ENCODE measurements around the gene BORCS5. TPM values are rescaled to one million over a fixed set of nuclear protein-coding genes. Genes with fewer than 3 reads are reported as not detected.
A peak's percentile ranks its signal among the peaks of the same experiment; 100 is the strongest.

The BORCS5 gene
- polyA plus RNA-seq, 2 of the 4 experiments (the other 2 are of a cell fraction): 5.1 to 10.2 TPM

GRCh38 chr12:12503384-12504078, 146.7 kb downstream of the BORCS5 start:
- Histone ChIP-seq H3K27ac (no peak overlapping the region), H3K4me2 (no peak overlapping the region), H3K4me3 (no peak overlapping the region), H3K4me1 (peaks cover 25% of the 10 kb centered on the region; the same call in 2 of the 3 replicates), H3K9me3 (no peaks in the 10 kb centered on the region)
- DNase-seq (ENCODE audit: low read depth in 1 of 2, low spot score in 1 of 2): no peak
- TF ChIP-seq RAD21 (conservative IDR thresholded peaks at IDR 0.05 in 1 of 2, IDR thresholded peaks at IDR 0.05 in 1 of 2): 0 out of 5 replicates have a peak, but pooled peaks of 1 of the 2 experiments have one; percentile 19
- no peak for TF ChIP-seq MAX (IDR thresholded peaks at IDR 0.05)
- ATAC-seq: no peak
- FAIRE-seq: no peak
- ChIA-PET POLR2A (no interaction called here), CTCF (interaction anchor here (0.9 to 2.1 kb wide), 5 partner anchors 11 to 129 kb away, joined by 3 to 5 read pairs (median 3); no protein-coding TSS in a partner anchor)
- 90% methylated on average over 9 of the region's 9 CpGs for WGBS (ENCODE audit: missing lambda C conversion rate)

GRCh38 chr12:12505544-12506495, 148.9 kb downstream of the BORCS5 start:
- FAIRE-seq (no peak), DNase-seq (ENCODE audit: low read depth in 1 of 2, low spot score in 1 of 2) (no peak), ATAC-seq (no peak)
- ChIA-PET CTCF (interaction anchor here (0.6 to 2.4 kb wide), 4 partner anchors 12 to 40 kb away, joined by 3 to 6 read pairs (median 4); no protein-coding TSS in a partner anchor), POLR2A (no interaction called here)
- Histone ChIP-seq H3K9me3 (no peaks in the 10 kb centered on the region), H3K4me1 (peaks cover 39% of the 10 kb centered on the region), H3K4me3 (no peak overlapping the region), H3K4me2 (no peak overlapping the region), H3K27ac (no peak overlapping the region)
- TF ChIP-seq CBX2 (IDR thresholded peaks at IDR 0.05; ENCODE audit: borderline replicate concordance, low read depth) (no peak), EHF (CRISPR knock-in tag; IDR thresholded peaks at IDR 0.05) (no peak), RNF2 (IDR thresholded peaks at IDR 0.05; ENCODE audit: borderline replicate concordance, low read depth) (no peak), ZFP36 (IDR thresholded peaks at IDR 0.05; ENCODE audit: borderline replicate concordance, partially characterized antibody) (no peak), POLR2A (IDR thresholded peaks at IDR 0.05; ENCODE audit: low read length) (no peak), SREBF2 (IDR thresholded peaks at IDR 0.05) (no peak), HMGXB4 (CRISPR knock-in tag; IDR thresholded peaks at IDR 0.05; ENCODE audit: borderline replicate concordance) (no peak), POLR2AphosphoS2 (conservative IDR thresholded peaks at IDR 0.05; ENCODE audit: low read length) (no peak), JUNB (IDR thresholded peaks at IDR 0.05) (no peak), KDM5A (IDR thresholded peaks at IDR 0.05) (no peak), EHMT2 (IDR thresholded peaks at IDR 0.05; ENCODE audit: low read depth) (no peak)
- WGBS (ENCODE audit: missing lambda C conversion rate): 89% methylated on average over 11 of the region's 11 CpGs

- no peak for FAIRE-seq
- POLR2A ChIA-PET: no interaction called here
Measured at GRCh38 chr12:12506496-12506890, 149.6 kb downstream of the BORCS5 start.

More at GRCh38 chr12:12506496-12506890, 149.6 kb downstream of the BORCS5 start:
- Histone ChIP-seq H3K4me3 (no peak overlapping the region), H3K4me1 (peaks cover 46% of the 10 kb centered on the region), H3K9me3 (no peaks in the 10 kb centered on the region), H3K27ac (no peak overlapping the region), H3K4me2 (no peak overlapping the region)
- no peak for ATAC-seq
- no peak for DNase-seq (ENCODE audit: low read depth in 1 of 2, low spot score in 1 of 2)
- CTCF ChIA-PET: interaction anchor here (1.1 to 2.4 kb wide), 2 partner anchors 30 to 32 kb away, joined by 4 to 6 read pairs; no protein-coding TSS in a partner anchor
- no peak for TF ChIP-seq CBX2 (IDR thresholded peaks at IDR 0.05; ENCODE audit: borderline replicate concordance, low read depth)
- no peak for TF ChIP-seq JUNB (IDR thresholded peaks at IDR 0.05)
- TF ChIP-seq RNF2 (IDR thresholded peaks at IDR 0.05; ENCODE audit: borderline replicate concordance, low read depth): no peak
- TF ChIP-seq HMGXB4 (CRISPR knock-in tag; IDR thresholded peaks at IDR 0.05; ENCODE audit: borderline replicate concordance): no peak
- WGBS (ENCODE audit: missing lambda C conversion rate): 93% methylated on average over 3 of the region's 3 CpGs
